GM12878 (cell line): Measurements from ENCODE around the gene MEI1.

Source experiments
- POLR2A ChIP-seq: IDR thresholded peaks from 2 replicates; pipeline ENCODE4 v1.6.1; 2011; ENCODE audit warnings: low read depth, mild to moderate bottlenecking, low read length
- YY1 ChIP-seq: IDR thresholded peaks from 2 replicates; pipeline ENCODE4 v1.6.1; 2011; ENCODE audit warnings: low read depth, mild to moderate bottlenecking, low read length
- ZSCAN29 ChIP-seq: fragments of 450-650 bp; IDR thresholded peaks from 2 replicates; pipeline ENCODE4 v1.6.1; 2017; ENCODE audit warnings: mild to moderate bottlenecking, moderate library complexity
- TF ChIP-seq, protein P1 (sequence below): IDR thresholded peaks from 2 replicates; pipeline ENCODE4 v1.6.1; 2012; ENCODE audit warnings: low read depth, low read length, improper control_type of control experiment
- TF ChIP-seq, protein P2 (sequence below), 3 experiments: IDR thresholded peaks in 2 of 3; conservative IDR thresholded peaks in 1 of 3; 2 replicates each; pipeline ENCODE4 v1.5.1; 2011; ENCODE audit warnings: low read depth in 3 of 3, low read length in 3 of 3, mild to moderate bottlenecking in 3 of 3, control low read depth in 2 of 3, moderate library complexity in 2 of 3, inconsistent platforms in 1 of 3, mixed read lengths in 1 of 3; ENCODE audit not compliant: control insufficient read depth in 2 of 3, insufficient read depth in 1 of 3; ENCODE audit errors: extremely low read depth in 1 of 3

DNA sequence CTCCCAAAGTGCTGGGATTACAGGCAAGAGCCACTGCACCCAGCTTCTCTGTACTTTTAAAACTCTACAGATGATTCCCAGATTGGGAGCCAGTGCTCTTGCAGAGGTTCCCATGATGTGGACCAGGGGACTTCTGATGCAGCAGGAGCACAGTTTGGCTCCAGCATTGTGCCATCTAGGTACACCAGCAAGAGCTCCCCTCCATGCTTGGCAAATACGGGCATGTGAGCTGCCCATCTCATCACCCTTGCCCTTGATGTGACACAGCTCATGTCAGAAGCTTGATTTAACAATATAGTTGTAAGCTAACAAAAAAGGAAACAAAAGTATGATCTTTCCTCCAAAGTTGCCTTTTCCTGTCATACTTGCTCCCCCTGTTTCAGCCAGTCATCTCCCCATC is 39.4 kb upstream of the MEI1 start:
- TF ChIP-seq YY1 (no peak), POLR2A (no peak), ZSCAN29 (no peak)
- TF ChIP-seq, protein P1, sequence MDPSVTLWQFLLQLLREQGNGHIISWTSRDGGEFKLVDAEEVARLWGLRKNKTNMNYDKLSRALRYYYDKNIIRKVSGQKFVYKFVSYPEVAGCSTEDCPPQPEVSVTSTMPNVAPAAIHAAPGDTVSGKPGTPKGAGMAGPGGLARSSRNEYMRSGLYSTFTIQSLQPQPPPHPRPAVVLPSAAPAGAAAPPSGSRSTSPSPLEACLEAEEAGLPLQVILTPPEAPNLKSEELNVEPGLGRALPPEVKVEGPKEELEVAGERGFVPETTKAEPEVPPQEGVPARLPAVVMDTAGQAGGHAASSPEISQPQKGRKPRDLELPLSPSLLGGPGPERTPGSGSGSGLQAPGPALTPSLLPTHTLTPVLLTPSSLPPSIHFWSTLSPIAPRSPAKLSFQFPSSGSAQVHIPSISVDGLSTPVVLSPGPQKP = no peak
- TF ChIP-seq, protein P2, sequence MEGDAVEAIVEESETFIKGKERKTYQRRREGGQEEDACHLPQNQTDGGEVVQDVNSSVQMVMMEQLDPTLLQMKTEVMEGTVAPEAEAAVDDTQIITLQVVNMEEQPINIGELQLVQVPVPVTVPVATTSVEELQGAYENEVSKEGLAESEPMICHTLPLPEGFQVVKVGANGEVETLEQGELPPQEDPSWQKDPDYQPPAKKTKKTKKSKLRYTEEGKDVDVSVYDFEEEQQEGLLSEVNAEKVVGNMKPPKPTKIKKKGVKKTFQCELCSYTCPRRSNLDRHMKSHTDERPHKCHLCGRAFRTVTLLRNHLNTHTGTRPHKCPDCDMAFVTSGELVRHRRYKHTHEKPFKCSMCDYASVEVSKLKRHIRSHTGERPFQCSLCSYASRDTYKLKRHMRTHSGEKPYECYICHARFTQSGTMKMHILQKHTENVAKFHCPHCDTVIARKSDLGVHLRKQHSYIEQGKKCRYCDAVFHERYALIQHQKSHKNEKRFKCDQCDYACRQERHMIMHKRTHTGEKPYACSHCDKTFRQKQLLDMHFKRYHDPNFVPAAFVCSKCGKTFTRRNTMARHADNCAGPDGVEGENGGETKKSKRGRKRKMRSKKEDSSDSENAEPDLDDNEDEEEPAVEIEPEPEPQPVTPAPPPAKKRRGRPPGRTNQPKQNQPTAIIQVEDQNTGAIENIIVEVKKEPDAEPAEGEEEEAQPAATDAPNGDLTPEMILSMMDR (IDR thresholded peaks at IDR 0.05 in 2 of 3, conservative IDR thresholded peaks at IDR 0.05 in 1 of 3; ENCODE audit: control insufficient read depth in 2 of 3, extremely low read depth in 1 of 3, insufficient read depth in 1 of 3, low read depth in 3 of 3, low read length in 3 of 3) = no peak
